Stimulated activated CD4-positive, alpha-beta T cell treated with anti-CD3 and anti-CD28 coated beads, Interleukin-1b, Interleukin-23, amount 100 ng/mL, for 1 hour (primary cell): ENCODE data around the gene UBLCP1.
"Not testable (repeated sequence)": the region's sequence is repeated elsewhere in the genome, so short reads cannot be mapped to it uniquely, and the experiment has no call there.

Experiments used
- DNase-seq, 2 donors: peaks; one replicate each; pipeline ENCODE4 v3.0.0-alpha.2; 2020; ENCODE audit warnings: low read depth in 2 of 2

UBLCP1 gene

DNA sequence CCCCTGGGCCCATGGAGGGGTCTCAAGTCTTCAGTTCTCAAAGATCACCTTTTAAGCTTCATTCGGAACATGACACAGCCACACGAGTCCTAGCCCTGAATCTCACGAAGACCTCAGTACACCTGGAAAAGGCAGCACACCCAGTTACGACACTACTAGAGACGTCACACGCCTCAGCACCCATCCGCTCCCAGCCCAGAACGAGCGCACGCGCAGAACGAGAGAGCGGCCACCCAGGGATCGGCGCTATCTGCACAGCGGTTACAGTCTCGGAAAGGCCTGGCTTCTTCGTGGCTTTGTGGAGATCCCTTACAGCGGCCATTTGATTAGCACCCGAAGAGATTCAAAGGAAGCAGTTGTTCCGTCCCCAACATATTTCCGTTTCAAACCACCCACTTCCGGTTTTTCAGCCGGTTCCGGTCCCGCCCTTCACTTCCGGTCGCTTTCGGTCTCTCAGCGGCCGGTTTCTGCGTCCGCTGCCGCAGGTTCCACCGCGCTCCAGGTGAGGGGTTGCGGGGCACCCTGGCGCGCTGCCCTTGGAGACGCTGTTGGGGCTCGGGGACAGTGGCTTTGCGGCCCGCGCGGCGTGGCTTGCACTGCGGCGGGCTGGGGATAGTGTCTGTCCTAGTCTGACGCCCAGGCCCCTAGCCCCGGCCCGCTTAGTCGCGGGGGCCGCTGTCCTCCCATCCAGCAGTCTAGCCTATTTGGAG lies at the start of gene UBLCP1:
Gene UBLCP1 (plus strand): TSS at position 432 of the 710 bp plus-strand sequence. CDS start 5,626 bp downstream, outside the sequence.
- DNase-seq: peak; percentile 45 to 51

- no peak for DNase-seq
Observed at GRCh38 chr5:159214486-159215271, 48.4 kb upstream of the UBLCP1 start.

GRCh38 chr5:159215886-159216285 lies 47.2 kb upstream of the UBLCP1 start:
- no peak for DNase-seq

DNA sequence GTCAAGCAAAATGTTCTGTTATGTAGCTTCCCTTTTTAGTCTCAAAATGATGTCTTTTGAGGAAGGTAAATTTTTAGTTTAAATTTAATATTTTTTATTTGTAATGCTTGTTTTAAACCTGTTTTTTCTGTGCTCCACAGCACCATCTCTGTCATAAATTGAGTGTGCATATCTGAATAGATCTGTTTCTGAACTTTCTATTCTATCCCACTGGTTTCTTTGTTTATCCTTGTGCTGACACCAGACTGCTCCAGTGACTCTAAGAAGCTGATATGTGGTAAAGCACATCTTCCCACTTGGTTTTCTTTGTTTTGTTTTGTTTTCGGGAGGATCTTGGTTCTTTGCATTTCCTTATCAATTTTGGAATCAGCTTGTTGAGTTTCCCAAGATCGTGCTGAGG lies 46.6 kb upstream of the UBLCP1 start:
- DNase-seq: no peak

- no peak for DNase-seq
Observed at GRCh38 chr5:159217236-159217635, 45.9 kb upstream of the UBLCP1 start.

- no peak for DNase-seq
Observed at GRCh38 chr5:159218595-159219023, 44.5 kb upstream of the UBLCP1 start.

DNA sequence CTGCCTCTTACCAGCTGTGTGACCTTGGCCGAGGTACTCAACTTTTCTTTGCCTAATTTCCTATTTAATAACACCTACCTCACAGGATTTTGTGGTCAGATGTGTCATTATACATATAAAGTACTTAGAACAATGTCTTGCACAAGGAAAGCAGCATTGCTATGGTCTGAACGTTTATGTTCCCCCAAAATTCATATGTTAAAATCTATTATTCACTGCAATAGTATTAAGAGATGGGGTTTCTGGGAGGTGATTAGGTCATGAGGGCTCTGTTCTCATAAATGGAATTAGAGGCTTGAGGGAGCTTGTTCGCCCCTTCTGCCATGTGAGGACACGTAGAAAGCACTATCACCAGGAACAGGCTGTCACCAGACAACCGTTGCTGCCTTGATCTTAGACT lies 42.9 kb upstream of the UBLCP1 start:
- no peak for DNase-seq

GRCh38 chr5:159223469-159223868 lies 39.6 kb upstream of the UBLCP1 start:
- DNase-seq: no peak

DNA sequence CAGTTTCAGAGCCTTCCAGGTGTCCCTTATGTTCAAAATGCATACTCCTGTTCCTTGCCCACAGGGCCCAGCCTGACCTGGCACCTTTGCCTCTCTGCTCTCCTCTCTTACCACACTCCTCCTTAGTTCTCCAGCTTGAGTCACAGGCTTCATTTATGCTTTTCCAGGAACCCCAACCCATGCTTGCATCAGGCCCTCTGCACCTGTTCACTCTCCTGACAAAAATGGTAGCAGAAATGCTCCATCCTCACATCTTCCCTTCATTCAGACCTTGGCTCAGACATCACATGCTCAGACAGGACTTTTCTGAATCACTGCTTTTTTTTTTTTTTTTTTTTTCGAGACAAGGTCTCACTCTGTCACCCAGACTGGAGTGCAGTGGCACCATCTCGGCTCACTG lies 38.6 kb upstream of the UBLCP1 start:
- no peak for DNase-seq

GRCh38 chr5:159226451-159226850 lies 36.6 kb upstream of the UBLCP1 start:
- DNase-seq: no peak

GRCh38 chr5:159227452-159227851 lies 35.6 kb upstream of the UBLCP1 start:
- DNase-seq: no peak

DNA sequence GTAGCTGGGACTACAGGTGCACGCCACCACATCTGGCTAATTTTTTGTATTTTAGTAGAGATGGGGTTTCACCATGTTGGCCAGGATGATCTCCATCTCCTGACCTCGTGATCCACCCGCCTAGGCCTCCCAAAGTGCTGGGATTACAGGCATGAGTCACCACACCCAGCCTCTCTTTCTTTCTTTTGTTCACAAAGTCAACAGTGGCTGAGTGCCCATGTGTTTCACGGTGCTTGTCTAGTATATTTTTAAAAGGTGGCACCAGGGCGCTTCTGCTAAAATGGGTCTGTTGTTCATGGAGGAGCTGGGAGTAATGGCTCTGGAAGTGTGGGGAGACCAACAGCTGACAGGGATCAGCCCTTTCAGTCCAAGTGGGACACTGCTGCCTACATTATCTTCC lies 35.0 kb upstream of the UBLCP1 start:
- not testable (repeated sequence) for DNase-seq

DNA sequence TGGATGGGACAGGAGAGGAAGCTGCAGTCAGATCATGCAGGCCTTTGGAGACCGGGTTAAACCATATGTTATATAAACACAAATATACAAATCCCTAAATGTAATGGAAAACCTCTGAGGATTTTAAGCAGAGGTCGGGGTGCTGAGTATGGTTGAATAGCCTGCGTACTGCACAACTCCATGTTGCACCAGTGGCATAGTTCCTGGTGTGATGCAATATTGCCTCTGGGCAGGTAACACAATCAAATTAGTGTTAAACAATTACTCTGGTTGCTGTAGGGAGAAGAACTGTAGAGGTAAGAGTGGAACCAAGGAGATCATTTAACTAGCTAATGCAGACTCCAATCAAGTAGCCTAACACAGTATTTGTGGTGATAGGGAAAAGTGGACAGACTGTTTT lies 32.4 kb upstream of the UBLCP1 start:
- no peak for DNase-seq

GRCh38 chr5:159231167-159231566 lies 31.9 kb upstream of the UBLCP1 start:
- DNase-seq: no peak

DNA sequence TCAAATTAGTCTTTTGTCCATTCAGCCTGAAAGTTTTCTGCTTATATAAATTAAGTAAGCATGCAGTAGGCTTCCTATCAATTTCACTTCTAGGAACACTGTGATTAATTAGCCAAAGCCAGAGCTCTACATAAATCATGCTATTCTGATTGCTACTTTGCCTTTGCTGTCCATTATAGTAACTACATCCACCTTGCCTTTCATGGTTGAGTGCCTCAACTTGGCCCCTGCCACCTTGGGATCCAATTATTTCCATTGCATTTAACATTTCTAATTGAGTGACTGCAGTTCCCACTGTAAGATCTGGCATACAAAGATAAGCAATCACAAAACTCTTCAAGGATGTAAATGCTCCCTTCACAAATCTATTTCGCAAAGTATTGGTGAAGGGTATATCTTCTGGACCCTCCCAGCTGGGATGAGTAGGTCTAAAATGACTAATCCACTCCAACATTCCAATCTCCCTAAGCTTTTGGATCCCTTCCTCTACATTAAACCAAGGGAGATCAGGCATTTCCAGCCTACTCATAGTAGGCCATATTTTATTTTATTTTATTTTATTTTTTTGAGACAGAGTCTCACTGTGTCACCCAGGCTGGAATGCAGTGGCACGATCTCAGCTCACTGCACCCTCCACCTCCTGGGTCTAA lies 27.1 kb upstream of the UBLCP1 start:
- DNase-seq: not testable (repeated sequence)

GRCh38 chr5:159240301-159240870 lies 22.7 kb upstream of the UBLCP1 start:
- DNase-seq: no peak

GRCh38 chr5:159241946-159242552 lies 21.0 kb upstream of the UBLCP1 start:
- no peak for DNase-seq

DNA sequence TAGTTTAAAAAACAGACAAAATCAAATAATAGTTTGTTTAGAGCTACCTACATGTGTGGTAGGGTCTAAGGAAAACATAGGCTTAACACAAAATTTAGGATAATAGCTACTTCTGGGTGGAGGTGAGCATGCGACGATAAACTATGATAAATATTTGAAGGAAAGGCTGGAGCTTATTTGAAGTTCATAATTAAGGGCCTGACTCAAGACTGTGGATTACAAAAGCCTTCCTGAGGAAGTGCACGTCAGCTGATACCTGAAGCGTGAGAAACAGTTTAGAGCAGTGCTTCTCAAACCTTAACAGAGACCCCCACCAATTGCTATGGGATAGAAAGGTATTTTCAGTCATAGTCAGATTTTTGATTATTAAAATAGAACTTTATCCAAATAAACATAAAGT lies 20.4 kb upstream of the UBLCP1 start:
- no peak for DNase-seq

GRCh38 chr5:159243385-159243784 lies 19.7 kb upstream of the UBLCP1 start:
- no peak for DNase-seq

- no peak for DNase-seq
Observed at GRCh38 chr5:159244163-159244562, 18.9 kb upstream of the UBLCP1 start.

DNA sequence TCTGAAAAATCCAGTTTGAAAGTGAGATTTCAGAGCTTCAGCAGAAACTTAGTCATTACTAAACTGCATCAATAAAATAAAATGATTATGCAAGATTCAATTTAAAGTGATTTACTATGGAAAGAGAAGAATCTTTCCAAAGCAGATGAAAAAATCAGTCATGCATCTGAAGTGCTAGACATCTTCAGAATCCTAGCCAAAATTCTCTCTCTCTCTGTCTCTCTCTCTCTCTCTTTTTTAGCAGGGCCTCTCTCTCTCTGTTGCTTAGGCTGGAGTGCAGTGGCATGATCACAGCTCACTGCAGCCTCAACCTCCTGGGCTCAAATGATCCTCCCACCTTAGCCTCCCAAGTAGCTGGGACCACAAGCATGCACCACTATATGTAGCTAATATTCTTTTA lies 18.2 kb upstream of the UBLCP1 start:
- no peak for DNase-seq

- DNase-seq: no peak
Observed at GRCh38 chr5:159249158-159249557, 13.9 kb upstream of the UBLCP1 start.
